SW480 (cell line): ENCODE measurements around the gene JAML.

ENCODE experiments used
- DNase-seq: peaks from one replicate; pipeline ENCODE4 v3.0.0-alpha.2; 2016; ENCODE audit warnings: low spot score

Gene JAML

GRCh38 chr11:118239509-118240205, 14.8 kb upstream of the JAML start:
- DNase-seq: no peak

- DNase-seq: no peak
Observed at GRCh38 chr11:118238929-118239328, 14.1 kb upstream of the JAML start.

GRCh38 chr11:118238421-118238820, 13.6 kb upstream of the JAML start:
- no peak for DNase-seq

GRCh38 chr11:118236170-118236569, 11.4 kb upstream of the JAML start:
- no peak for DNase-seq

- DNase-seq: no peak
Observed at GRCh38 chr11:118234833-118235232, 10.0 kb upstream of the JAML start.

- no peak for DNase-seq
Observed at GRCh38 chr11:118233850-118234249, 9.0 kb upstream of the JAML start.

GRCh38 chr11:118233377-118233776, 8.6 kb upstream of the JAML start:
- peak; percentile 41 for DNase-seq

- peak; percentile 87 for DNase-seq
Observed at GRCh38 chr11:118232659-118233058, 7.8 kb upstream of the JAML start.

GRCh38 chr11:118231461-118231860, 6.7 kb upstream of the JAML start:
- DNase-seq: no peak

GRCh38 chr11:118230088-118230487, 5.3 kb upstream of the JAML start:
- DNase-seq: no peak

GRCh38 chr11:118229274-118229847, 4.5 kb upstream of the JAML start:
- DNase-seq: no peak

GRCh38 chr11:118227865-118228785, 3.3 kb upstream of the JAML start:
- no peak for DNase-seq

- no peak for DNase-seq
Observed at GRCh38 chr11:118226781-118227180, 2.0 kb upstream of the JAML start.

- no peak for DNase-seq
Observed at GRCh38 chr11:118226296-118226695, 1.5 kb upstream of the JAML start.

GRCh38 chr11:118223992-118224391, 819 bp downstream of the JAML start:
- DNase-seq: no peak

GRCh38 chr11:118223570-118223969, 1.2 kb downstream of the JAML start:
- no peak for DNase-seq

GRCh38 chr11:118222437-118222836, 2.4 kb downstream of the JAML start:
- no peak for DNase-seq

GRCh38 chr11:118221419-118221818, 3.4 kb downstream of the JAML start:
- no peak for DNase-seq

GRCh38 chr11:118219732-118220131, 5.1 kb downstream of the JAML start:
- DNase-seq: no peak

- DNase-seq: no peak
Observed at GRCh38 chr11:118219244-118219643, 5.6 kb downstream of the JAML start.

- no peak for DNase-seq
Observed at GRCh38 chr11:118217575-118217974, 7.2 kb downstream of the JAML start.

GRCh38 chr11:118216621-118217481, 8.0 kb downstream of the JAML start:
- no peak for DNase-seq
